ENCODE results near the gene XIRP1.

Gene XIRP1

GRCh38 chr3:39133822-39134221, 58.6 kb downstream of the XIRP1 start:
- no peak for TF ChIP-seq CTCF (conservative IDR thresholded peaks at IDR 0.05; ENCODE audit: low read depth)
- ChIA-PET POLR2A (ENCODE audit: low non-redundant PET) (no interaction called here), CTCF (no interaction called here)
- no peak for DNase-seq (ENCODE audit: low spot score)
- no peak overlapping the region for H3K27ac ChIP-seq
